SU-DHL-6 (cell line): Measurements from ENCODE around the gene NAA11.

Source experiments
- CTCF ChIP-seq: fragments of 200-600 bp; sonication (generic); IDR thresholded peaks from one replicate; pipeline ENCODE4 v1.5.1; 2017; ENCODE audit warnings: antibody characterized with exemption, mild to moderate bottlenecking, low read length, moderate library complexity; ENCODE audit not compliant: insufficient read depth, poor library complexity, severe bottlenecking
- EZH2phosphoT487 ChIP-seq: fragments of 200-600 bp; sonication (generic), shearing (Covaris generic); conservative IDR thresholded peaks from 2 replicates; pipeline ENCODE4 v1.6.1; 2018; ENCODE audit warnings: mild to moderate bottlenecking, antibody characterized with exemption, low read length, moderate library complexity, mixed read lengths

DNA sequence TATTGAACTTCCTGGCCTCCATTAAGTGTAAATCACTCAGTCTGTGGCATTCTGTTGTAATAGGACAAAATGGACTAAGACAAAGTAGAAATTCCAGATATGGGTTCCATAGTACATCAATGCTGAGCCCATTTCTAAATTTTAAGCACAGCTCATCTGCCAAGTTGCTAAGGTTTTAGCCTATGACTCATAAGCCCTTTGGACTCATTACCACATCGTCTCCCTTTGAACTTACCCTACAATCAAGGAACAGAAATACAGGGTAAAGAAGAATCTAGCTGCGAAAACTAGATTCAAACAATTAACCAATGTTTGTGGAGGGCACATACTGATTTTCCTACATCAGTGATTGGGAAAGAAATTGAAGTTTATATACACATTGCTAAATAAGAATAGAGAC lies 31.8 kb downstream of the NAA11 start:
- TF ChIP-seq CTCF (no peak), EZH2phosphoT487 (no peak)
